ENCODE results near the gene C2orf66. TPM values are rescaled to one million over a fixed set of nuclear protein-coding genes. Genes with fewer than 3 reads are reported as not detected.

The C2orf66 gene
- total RNA-seq, 1 donor, result 0.36 TPM

DNA sequence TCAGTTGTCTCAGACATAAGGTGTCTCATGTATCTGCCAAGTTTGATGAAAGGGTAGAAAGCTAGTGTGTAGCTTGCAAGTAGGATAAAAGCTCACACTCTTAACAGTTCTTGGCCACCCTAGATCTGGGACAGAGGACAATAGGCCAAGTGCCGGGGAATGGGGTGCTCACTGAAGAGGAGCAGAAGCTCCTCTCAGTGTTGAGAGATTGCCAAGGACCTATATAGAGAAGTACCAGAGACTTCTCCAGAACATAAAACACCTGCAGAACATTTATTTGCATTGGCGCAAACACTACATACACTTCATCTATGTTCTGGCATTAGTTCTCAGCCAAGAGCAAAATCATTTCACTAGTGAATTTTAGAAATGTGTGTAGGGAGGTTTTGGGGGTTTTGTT, 6.8 kb downstream of the C2orf66 start:
- Histone ChIP-seq H4K20me1 (ENCODE audit: insufficient read depth, low read length) (no peaks in the 10 kb centered on the region), H3K79me2 (ENCODE audit: insufficient read depth, low read length) (peaks cover 17% of the 10 kb centered on the region), H3K4me3 (ENCODE audit: insufficient read depth, low read length) (no peak overlapping the region), H3K4me1 (ENCODE audit: insufficient read depth, low read length) (peaks cover 12% of the 10 kb centered on the region), H2AFZ (ENCODE audit: low read length) (no peak overlapping the region), H3K4me2 (ENCODE audit: insufficient read depth, low read length) (no peak overlapping the region), H3K27ac (ENCODE audit: low read depth, low read length) (no peak overlapping the region), H3K36me3 (ENCODE audit: insufficient read depth, low read length) (peaks cover 4% of the 10 kb centered on the region), H3K9me3 (ENCODE audit: low read depth, low read length) (no peaks in the 10 kb centered on the region), H3K27me3 (ENCODE audit: insufficient read depth, low read length) (no peaks in the 10 kb centered on the region)
- TF ChIP-seq, protein P1, sequence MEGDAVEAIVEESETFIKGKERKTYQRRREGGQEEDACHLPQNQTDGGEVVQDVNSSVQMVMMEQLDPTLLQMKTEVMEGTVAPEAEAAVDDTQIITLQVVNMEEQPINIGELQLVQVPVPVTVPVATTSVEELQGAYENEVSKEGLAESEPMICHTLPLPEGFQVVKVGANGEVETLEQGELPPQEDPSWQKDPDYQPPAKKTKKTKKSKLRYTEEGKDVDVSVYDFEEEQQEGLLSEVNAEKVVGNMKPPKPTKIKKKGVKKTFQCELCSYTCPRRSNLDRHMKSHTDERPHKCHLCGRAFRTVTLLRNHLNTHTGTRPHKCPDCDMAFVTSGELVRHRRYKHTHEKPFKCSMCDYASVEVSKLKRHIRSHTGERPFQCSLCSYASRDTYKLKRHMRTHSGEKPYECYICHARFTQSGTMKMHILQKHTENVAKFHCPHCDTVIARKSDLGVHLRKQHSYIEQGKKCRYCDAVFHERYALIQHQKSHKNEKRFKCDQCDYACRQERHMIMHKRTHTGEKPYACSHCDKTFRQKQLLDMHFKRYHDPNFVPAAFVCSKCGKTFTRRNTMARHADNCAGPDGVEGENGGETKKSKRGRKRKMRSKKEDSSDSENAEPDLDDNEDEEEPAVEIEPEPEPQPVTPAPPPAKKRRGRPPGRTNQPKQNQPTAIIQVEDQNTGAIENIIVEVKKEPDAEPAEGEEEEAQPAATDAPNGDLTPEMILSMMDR (IDR thresholded peaks at IDR 0.05; ENCODE audit: extremely low read depth, low read depth, low read length), result no peak
- DNase-seq (ENCODE audit: insufficient read length, low spot score, missing footprints), result no peak

DNA sequence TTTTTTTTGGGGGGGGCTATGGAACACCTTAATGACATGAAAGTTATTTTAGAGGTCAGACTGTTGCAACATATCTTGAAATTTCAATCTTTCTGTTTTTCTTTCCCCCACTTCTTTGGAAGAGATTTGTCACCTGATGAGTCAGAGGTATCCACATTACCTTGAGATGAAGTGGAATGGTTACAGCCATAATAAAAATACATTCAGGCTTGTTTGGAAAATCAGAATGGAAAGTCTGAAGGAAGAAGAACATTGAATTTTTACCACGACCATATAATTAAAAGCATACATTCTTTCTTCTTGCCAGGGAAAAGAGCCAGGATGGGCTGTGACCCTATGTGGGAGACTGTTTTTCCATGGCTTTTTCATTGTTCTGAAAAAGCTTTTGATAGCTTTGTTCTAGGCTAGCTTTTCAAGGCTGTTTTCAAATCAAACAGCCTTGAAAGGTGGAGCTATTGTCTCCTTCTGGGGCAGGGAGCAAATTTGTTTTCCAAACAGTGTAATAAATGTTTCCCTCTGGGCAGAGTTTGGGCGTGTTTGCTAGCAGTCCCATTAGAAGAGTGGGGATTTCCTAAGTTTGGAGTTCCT, 7.4 kb downstream of the C2orf66 start:
- Histone ChIP-seq H3K27ac (ENCODE audit: low read depth, low read length) (no peak overlapping the region), H3K79me2 (ENCODE audit: insufficient read depth, low read length) (peaks cover 20% of the 10 kb centered on the region), H3K4me1 (ENCODE audit: insufficient read depth, low read length) (peaks cover 12% of the 10 kb centered on the region), H2AFZ (ENCODE audit: low read length) (no peak overlapping the region), H3K4me3 (ENCODE audit: insufficient read depth, low read length) (no peak overlapping the region), H3K9me3 (ENCODE audit: low read depth, low read length) (no peaks in the 10 kb centered on the region), H3K27me3 (ENCODE audit: insufficient read depth, low read length) (no peaks in the 10 kb centered on the region), H3K4me2 (ENCODE audit: insufficient read depth, low read length) (no peak overlapping the region), H3K36me3 (ENCODE audit: insufficient read depth, low read length) (peaks cover 10% of the 10 kb centered on the region), H4K20me1 (ENCODE audit: insufficient read depth, low read length) (no peaks in the 10 kb centered on the region)
- peak; percentile 3 for DNase-seq (ENCODE audit: insufficient read length, low spot score, missing footprints)
- TF ChIP-seq, protein P1 (IDR thresholded peaks at IDR 0.05; ENCODE audit: extremely low read depth, low read depth, low read length), result no peak

DNA sequence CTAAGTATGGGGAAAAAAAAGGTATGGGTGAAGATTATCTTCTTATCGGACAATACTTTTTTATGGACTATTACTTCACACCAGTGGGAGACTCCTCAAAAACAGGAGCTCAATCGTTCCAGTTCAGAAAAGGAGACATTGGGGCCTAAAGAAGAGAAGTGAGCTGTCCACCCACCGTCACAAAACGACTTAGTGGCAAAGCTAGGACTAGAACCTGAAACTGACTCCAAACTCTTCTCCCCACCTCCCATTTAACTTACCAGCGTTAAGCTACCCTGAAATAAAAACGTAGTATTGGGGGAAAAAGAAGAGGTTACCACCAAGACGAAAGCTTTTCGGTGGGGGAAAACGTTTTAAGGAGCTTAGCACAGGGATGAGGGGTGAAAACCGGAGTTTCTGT, 10.2 kb downstream of the C2orf66 start:
- DNase-seq (ENCODE audit: insufficient read length, low spot score, missing footprints), result no peak
- H3K79me2 ChIP-seq (ENCODE audit: insufficient read depth, low read length), result peaks cover 29% of the 10 kb centered on the region
- H4K20me1 ChIP-seq (ENCODE audit: insufficient read depth, low read length), result no peaks in the 10 kb centered on the region
- TF ChIP-seq, protein P1 (IDR thresholded peaks at IDR 0.05; ENCODE audit: extremely low read depth, low read depth, low read length), result no peak
- H3K4me1 ChIP-seq (ENCODE audit: insufficient read depth, low read length), result peaks cover 12% of the 10 kb centered on the region
- peak overlapping the region; percentile 100 for H3K4me2 ChIP-seq (ENCODE audit: insufficient read depth, low read length)
- peak overlapping the region; percentile 72 for H3K27ac ChIP-seq (ENCODE audit: low read depth, low read length)
- peak overlapping the region; percentile 87 for H3K4me3 ChIP-seq (ENCODE audit: insufficient read depth, low read length)
- no peaks in the 10 kb centered on the region for H3K27me3 ChIP-seq (ENCODE audit: insufficient read depth, low read length)
- H3K36me3 ChIP-seq (ENCODE audit: insufficient read depth, low read length), result peaks cover 26% of the 10 kb centered on the region
- H3K9me3 ChIP-seq (ENCODE audit: low read depth, low read length), result no peaks in the 10 kb centered on the region
- H2AFZ ChIP-seq (ENCODE audit: low read length), result peak overlapping the region; percentile 96

DNA sequence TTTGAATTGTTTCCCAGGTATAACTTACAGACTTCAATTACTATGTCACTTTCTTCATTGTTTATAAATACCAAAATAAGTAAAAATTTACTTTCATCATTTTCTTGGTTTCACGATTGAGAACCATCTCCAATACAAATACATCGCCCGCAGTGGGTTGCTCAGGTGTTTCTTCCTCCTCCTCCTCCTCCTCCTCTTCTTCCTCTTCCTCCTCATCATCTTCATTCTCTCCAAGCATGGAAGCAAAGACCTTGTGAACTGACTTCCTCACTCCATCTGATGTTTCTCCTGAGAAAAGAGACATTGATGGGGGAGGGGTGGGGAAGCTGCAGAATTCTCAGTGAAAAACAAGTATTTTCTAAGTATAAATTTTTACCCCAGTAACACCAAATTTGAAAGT, 16.3 kb downstream of the C2orf66 start:
- TF ChIP-seq, protein P1 (IDR thresholded peaks at IDR 0.05; ENCODE audit: extremely low read depth, low read depth, low read length), result no peak
- no peaks in the 10 kb centered on the region for H4K20me1 ChIP-seq (ENCODE audit: insufficient read depth, low read length)
- no peak overlapping the region for H3K4me2 ChIP-seq (ENCODE audit: insufficient read depth, low read length)
- H3K4me1 ChIP-seq (ENCODE audit: insufficient read depth, low read length), result no peaks in the 10 kb centered on the region
- no peak overlapping the region for H3K27ac ChIP-seq (ENCODE audit: low read depth, low read length)
- H3K4me3 ChIP-seq (ENCODE audit: insufficient read depth, low read length), result no peak overlapping the region
- no peak overlapping the region for H2AFZ ChIP-seq (ENCODE audit: low read length)
- peaks cover 63% of the 10 kb centered on the region for H3K36me3 ChIP-seq (ENCODE audit: insufficient read depth, low read length)
- no peaks in the 10 kb centered on the region for H3K9me3 ChIP-seq (ENCODE audit: low read depth, low read length)
- no peaks in the 10 kb centered on the region for H3K27me3 ChIP-seq (ENCODE audit: insufficient read depth, low read length)
- peaks cover 16% of the 10 kb centered on the region for H3K79me2 ChIP-seq (ENCODE audit: insufficient read depth, low read length)
- DNase-seq (ENCODE audit: insufficient read length, low spot score, missing footprints), result no peak

All from osteoblast (primary cell).